Measurements from ENCODE around the gene BMAL2.

BMAL2 gene

GRCh38 chr12:27366621-27367020 lies 34.0 kb downstream of the BMAL2 start:
- DNase-seq, result no peak

DNA sequence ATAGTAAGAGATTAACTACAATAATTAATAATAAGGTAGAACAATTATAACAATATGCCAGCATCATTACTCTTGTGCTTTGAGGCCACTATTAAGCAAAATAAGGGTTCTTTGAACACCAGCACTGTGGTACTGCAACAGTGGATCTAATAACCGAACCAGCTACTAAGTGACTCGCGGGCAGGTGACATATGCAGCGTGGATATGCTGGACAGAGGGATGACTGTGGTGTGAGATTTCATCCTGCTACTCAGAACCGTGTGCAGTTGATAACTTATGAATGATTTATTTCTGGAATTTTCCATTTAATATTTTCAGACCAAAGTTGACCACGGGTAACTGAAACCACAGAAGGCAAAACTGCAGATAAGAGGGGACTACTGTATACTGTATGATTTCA lies 34.4 kb downstream of the BMAL2 start:
- no peak for DNase-seq

DNA sequence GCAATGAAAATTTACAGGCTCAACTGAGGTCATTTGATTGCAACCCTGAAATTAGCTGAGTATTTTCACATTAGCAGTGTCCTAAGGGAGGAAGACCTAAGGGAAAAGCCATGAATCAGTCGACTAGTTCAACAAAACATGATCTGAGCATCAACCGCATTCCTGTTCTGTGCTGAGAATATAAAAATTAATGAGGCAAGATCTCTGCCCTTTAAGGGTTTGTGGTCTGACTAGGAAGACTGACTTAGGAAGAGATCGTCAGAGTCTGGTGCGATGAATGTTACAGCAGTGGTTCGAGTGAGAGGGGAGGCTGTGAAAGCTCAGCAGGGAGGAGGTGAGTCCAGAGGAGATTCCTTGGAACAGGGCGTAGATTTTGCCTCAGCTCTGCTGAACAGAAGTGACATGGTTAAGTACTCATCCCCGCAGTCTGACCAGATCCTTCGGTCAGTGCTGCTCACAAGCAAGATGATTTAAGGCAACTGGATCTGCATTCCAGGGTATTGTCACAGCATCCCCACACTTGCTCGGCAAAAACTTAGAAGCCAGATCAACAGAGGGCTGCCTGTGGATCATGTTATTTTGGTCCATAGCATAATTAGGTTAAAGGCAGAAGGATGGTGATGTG lies 49.6 kb downstream of the BMAL2 start:
- no peak for DNase-seq

All from GDM1 (cell line).